IMR-90 (cell line): ENCODE data around the gene SLC4A9.

Experiments
- BHLHE40 ChIP-seq: fragments of 150-350 bp; IDR thresholded peaks from 2 replicates; pipeline ENCODE4 v1.6.1; 2016; ENCODE audit warnings: mild to moderate bottlenecking, low read depth, low read length
- CEBPB ChIP-seq: IDR thresholded peaks from 2 replicates; pipeline ENCODE4 v1.6.1; 2012; ENCODE audit warnings: low read depth, low read length, improper control_type of control experiment
- CHD1 ChIP-seq: IDR thresholded peaks from 2 replicates; pipeline ENCODE4 v1.6.1; 2012; ENCODE audit warnings: low read depth, low read length, improper control_type of control experiment
- CTCF ChIP-seq: conservative IDR thresholded peaks from 2 replicates; pipeline ENCODE4 v1.5.1; 2012; ENCODE audit warnings: mild to moderate bottlenecking, low read depth, low read length, improper control_type of control experiment
- FOS ChIP-seq: fragments of 150-350 bp; IDR thresholded peaks from 2 replicates; pipeline ENCODE4 v1.6.1; 2016; ENCODE audit warnings: low read depth, low read length
- MAFK ChIP-seq: IDR thresholded peaks from 2 replicates; pipeline ENCODE4 v1.6.1; 2012; ENCODE audit warnings: low read depth, low read length, improper control_type of control experiment
- MXI1 ChIP-seq: IDR thresholded peaks from 2 replicates; pipeline ENCODE4 v1.6.1; 2012; ENCODE audit warnings: low read depth, mild to moderate bottlenecking, low read length, moderate library complexity, borderline replicate concordance
- NFE2L2 ChIP-seq: fragments of 150-350 bp; IDR thresholded peaks from 2 replicates; pipeline ENCODE4 v1.6.1; 2016; ENCODE audit warnings: low read depth, mild to moderate bottlenecking, low read length
- POLR2A ChIP-seq: IDR thresholded peaks from 2 replicates; pipeline ENCODE4 v1.6.1; 2012; ENCODE audit warnings: mild to moderate bottlenecking, low read depth, low read length
- RAD21 ChIP-seq: IDR thresholded peaks from 2 replicates; pipeline ENCODE4 v1.6.1; 2012; ENCODE audit warnings: low read length, improper control_type of control experiment
- RFX5 ChIP-seq: IDR thresholded peaks from 2 replicates; pipeline ENCODE4 v1.8.0; 2012; ENCODE audit warnings: low read depth, mild to moderate bottlenecking, low read length, moderate library complexity
- SMC3 ChIP-seq: fragments of 150-350 bp; IDR thresholded peaks from 2 replicates; pipeline ENCODE4 v1.6.1; 2016; ENCODE audit warnings: low read depth, mild to moderate bottlenecking, antibody characterized with exemption, low read length, moderate library complexity
- USF2 ChIP-seq: fragments of 150-350 bp; IDR thresholded peaks from 2 replicates; pipeline ENCODE4 v1.6.1; 2017; ENCODE audit warnings: mild to moderate bottlenecking, antibody characterized with exemption, low read length, low read depth

GRCh38 chr5:140403613-140404012 lies 43.6 kb downstream of the SLC4A9 start:
- TF ChIP-seq BHLHE40, result no peak
- no peak for TF ChIP-seq POLR2A
- no peak for TF ChIP-seq CTCF
- TF ChIP-seq NFE2L2, result no peak
- no peak for TF ChIP-seq RAD21
- no peak for TF ChIP-seq CHD1
- TF ChIP-seq CEBPB, result no peak
- TF ChIP-seq FOS, result no peak
- no peak for TF ChIP-seq MAFK
- TF ChIP-seq MXI1, result no peak
- no peak for TF ChIP-seq SMC3
- TF ChIP-seq USF2, result no peak
- no peak for TF ChIP-seq RFX5
